Lower leg skin (tissue), 4 donors: ENCODE results near the gene FANCC. TPM values are rescaled to one million over a fixed set of nuclear protein-coding genes. Genes with fewer than 3 reads are reported as not detected.

Experiments used
- DNase-seq, 2 donors: peaks; one replicate each; pipeline ENCODE4 v3.0.0-alpha.2; 2019; ENCODE audit warnings: low spot score in 2 of 2
- H3K4me3 ChIP-seq: fragments of 200-600 bp; sonication (generic); 2 replicates; pipeline ENCODE4 v1.5.1; 2017; ENCODE audit warnings: mild to moderate bottlenecking, low read depth; ENCODE audit not compliant: poor library complexity, severe bottlenecking
- POLR2A ChIP-seq, 2 donors: fragments of 450-650 bp; IDR thresholded peaks; one replicate each; pipeline ENCODE4 v1.6.1; 2016 to 2017; ENCODE audit warnings: antibody characterized with exemption in 2 of 2, mild to moderate bottlenecking in 1 of 2, moderate library complexity in 1 of 2
- WGBS, 2 donors: methylation state at CpG; one replicate each; pipeline ENCODE4 v1.1.5; 2018; 5-methylcytosine and 5-hydroxymethylcytosine counted together
- intact Hi-C: fragments of 100-400 bp; cut with DNase I; formaldehyde crosslinking; loops from one replicate; pipeline ENCODE4 v1.15.0; 2023; ENCODE audit warnings: low total_unique reads
- total RNA-seq, 4 donors: library from RNA; depleted of rRNA; stranded (reverse); fragments of >200 nt; gene quantifications; one replicate each; pipeline ENCODE4 v1.1.0, GENCODE V29; 2016
- TF ChIP-seq, protein P1 (sequence below), 3 donors: fragments of 450-650 bp; IDR thresholded peaks; one replicate each; pipeline ENCODE4 v1.5.1; 2016; ENCODE audit warnings: antibody characterized with exemption in 3 of 3, mild to moderate bottlenecking in 3 of 3, moderate library complexity in 2 of 3

FANCC gene
- total RNA-seq, 4 donors from 2014 or later, result 6.7 to 10.2 (median 8.1) TPM

- TF ChIP-seq, protein P1, sequence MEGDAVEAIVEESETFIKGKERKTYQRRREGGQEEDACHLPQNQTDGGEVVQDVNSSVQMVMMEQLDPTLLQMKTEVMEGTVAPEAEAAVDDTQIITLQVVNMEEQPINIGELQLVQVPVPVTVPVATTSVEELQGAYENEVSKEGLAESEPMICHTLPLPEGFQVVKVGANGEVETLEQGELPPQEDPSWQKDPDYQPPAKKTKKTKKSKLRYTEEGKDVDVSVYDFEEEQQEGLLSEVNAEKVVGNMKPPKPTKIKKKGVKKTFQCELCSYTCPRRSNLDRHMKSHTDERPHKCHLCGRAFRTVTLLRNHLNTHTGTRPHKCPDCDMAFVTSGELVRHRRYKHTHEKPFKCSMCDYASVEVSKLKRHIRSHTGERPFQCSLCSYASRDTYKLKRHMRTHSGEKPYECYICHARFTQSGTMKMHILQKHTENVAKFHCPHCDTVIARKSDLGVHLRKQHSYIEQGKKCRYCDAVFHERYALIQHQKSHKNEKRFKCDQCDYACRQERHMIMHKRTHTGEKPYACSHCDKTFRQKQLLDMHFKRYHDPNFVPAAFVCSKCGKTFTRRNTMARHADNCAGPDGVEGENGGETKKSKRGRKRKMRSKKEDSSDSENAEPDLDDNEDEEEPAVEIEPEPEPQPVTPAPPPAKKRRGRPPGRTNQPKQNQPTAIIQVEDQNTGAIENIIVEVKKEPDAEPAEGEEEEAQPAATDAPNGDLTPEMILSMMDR (IDR thresholded peaks at IDR 0.05), result no peak
- TF ChIP-seq POLR2A (IDR thresholded peaks at IDR 0.05), result no peak
- intact Hi-C loops, result no loop called here
- DNase-seq, result no peak
- 81 to 93% methylated on average over 7 of the region's 7 CpGs for WGBS, 2 donors
- H3K4me3 ChIP-seq, result no peak overlapping the region
Observed at GRCh38 chr9:95075700-95076099, 241.8 kb downstream of the FANCC start.

DNA sequence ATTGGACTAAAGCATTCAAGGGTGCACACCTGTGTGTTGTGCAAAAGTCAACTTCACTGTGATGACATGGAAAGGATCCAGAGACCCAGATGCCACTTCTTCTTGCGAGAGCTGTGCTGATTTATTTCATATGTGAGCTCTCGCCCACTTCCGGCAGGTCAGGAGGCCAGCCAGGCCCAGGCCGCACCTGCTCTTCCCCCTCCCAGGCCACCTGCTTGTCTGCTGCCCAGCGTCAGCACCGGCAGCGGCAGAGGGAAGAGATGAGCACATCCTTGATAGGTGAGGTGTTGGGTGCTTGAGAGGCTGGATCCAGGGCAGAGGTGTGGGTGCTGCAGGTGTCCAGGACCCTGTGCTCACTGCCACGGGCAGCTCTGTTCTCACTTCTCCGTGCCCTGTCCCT, 242.9 kb downstream of the FANCC start:
- intact Hi-C loops, result no loop called here
- TF ChIP-seq POLR2A (IDR thresholded peaks at IDR 0.05), result no peak
- TF ChIP-seq, protein P1 (IDR thresholded peaks at IDR 0.05), result no peak
- WGBS, 2 donors, result 52 to 75% methylated on average over 9 of the region's 9 CpGs
- no peak for DNase-seq
- no peak overlapping the region for H3K4me3 ChIP-seq

DNA sequence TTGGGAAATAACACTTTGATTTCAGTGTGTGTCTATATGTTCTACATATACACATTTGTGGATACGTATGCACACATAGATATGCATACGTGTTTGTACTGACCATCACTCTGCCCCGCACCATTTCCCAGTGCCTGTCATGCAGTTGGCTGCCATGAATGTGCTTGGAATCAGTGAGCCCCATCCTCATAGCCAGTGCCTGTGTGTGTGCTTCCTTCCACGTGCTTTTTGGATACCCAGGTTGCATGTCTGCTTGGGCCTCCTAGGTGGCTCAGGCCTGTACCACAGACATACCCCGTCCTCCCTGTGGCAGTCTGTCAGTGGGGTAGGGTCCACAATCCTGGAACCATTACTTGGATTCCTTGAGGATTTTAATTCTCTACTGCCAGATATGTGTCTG, 243.6 kb downstream of the FANCC start:
- TF ChIP-seq POLR2A (IDR thresholded peaks at IDR 0.05), result no peak
- TF ChIP-seq, protein P1 (IDR thresholded peaks at IDR 0.05), result no peak
- intact Hi-C loops, result no loop called here
- DNase-seq, result no peak
- 89% methylated on average over 5 of the region's 5 CpGs for WGBS, 2 donors
- H3K4me3 ChIP-seq, result no peak overlapping the region

DNA sequence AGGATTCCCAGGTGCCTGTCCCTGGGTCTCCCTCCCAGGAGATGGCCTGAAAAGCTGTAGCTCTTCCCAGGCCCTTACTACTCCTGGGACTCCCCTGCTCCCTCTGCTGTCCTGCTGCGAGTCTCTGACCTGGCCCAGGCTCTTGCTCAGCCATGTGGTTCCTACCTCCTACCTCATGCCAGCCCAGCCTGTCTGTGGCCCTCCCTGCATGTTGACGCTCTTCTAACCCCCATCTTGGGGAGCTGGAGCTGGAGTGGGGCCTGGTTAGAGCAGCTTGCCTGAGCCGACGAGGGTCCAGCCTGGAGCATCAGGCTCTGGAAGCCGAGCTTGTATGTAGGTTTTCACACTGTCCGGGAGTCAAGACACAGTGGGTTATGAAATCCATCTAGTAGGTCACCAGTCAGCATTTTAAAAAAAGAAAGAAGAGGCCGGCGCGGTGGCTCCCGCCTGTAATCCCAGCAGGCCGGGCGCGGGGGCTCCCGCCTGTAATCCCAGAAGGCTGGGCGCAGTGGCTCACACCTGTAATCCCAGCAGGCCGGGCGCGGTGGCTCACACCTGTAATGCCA, 244.4 kb downstream of the FANCC start:
- intact Hi-C loops, result no loop called here
- no peak overlapping the region for H3K4me3 ChIP-seq
- DNase-seq, result peak in 1 of 2 donors; percentile 74
- TF ChIP-seq, protein P1 (IDR thresholded peaks at IDR 0.05), result no peak
- no peak for TF ChIP-seq POLR2A (IDR thresholded peaks at IDR 0.05)
- 88 to 96% methylated on average over 18 of the region's 18 CpGs for WGBS, 2 donors

DNA sequence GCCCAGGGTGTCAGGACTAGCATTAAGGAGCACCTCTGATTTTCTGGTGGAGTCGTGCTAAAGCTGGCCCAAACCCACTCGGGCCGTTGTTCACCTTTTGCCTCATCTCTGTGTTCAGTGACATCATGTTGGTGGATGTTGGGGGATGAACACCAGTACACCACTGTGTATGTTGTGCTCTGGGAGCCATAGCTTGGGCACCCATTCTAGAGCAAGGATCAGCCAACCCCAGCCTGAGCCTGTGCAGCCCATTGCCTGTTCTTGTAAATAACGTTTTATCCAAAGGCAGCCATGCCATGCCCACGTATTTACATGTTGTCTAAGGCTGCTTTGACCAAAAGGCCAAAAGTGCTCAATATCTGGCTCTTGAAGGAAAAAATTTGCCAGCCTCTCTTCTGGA, 245.6 kb downstream of the FANCC start:
- intact Hi-C loops, result no loop called here
- no peak for DNase-seq
- H3K4me3 ChIP-seq, result no peak overlapping the region
- no peak for TF ChIP-seq POLR2A (IDR thresholded peaks at IDR 0.05)
- TF ChIP-seq, protein P1 (IDR thresholded peaks at IDR 0.05), result no peak
- WGBS, 2 donors, result 79 to 82% methylated on average over 5 of the region's 5 CpGs

DNA sequence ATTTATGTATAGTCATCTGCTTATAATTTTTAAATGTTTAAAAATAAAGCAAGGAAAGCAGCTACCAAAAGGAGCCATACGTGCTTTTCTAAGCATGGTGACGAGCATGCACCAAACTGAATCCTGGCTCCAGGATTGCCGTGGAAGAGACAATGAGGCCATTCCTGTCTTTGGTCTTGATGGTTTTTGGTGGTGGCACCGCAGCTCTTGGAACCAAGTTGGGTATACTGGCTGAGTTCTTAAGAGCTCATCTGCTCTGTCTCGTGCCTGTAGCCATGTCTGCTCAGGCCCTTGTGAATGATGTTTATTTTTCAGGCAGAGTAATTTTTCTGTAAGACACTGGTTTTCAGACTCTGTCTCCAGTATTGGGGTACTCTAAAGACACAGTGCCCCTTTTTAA, 246.1 kb downstream of the FANCC start:
- intact Hi-C loops, result no loop called here
- peak in 1 of 2 donors; percentile 8 for DNase-seq
- WGBS, 2 donors, result 84 to 86% methylated on average over 5 of the region's 5 CpGs
- TF ChIP-seq, protein P1 (IDR thresholded peaks at IDR 0.05), result no peak
- no peak for TF ChIP-seq POLR2A (IDR thresholded peaks at IDR 0.05)
- H3K4me3 ChIP-seq, result no peak overlapping the region
